DOHH2 (cell line): ENCODE measurements around the gene POLR2C.

Source experiments
- H3F3A ChIP-seq: fragments of 200-600 bp; sonication (generic), shearing (Covaris generic); 2 replicates; pipeline ENCODE4 v1.6.0; 2016; ENCODE audit warnings: antibody characterized with exemption, mild to moderate bottlenecking; ENCODE audit not compliant: control insufficient read depth, insufficient read depth
- H3K27ac ChIP-seq: fragments of 200-600 bp; sonication (generic); 2 replicates; pipeline ENCODE4 v1.5.1; 2014; ENCODE audit warnings: low read depth, mild to moderate bottlenecking, low read length, moderate library complexity
- H3K27me3 ChIP-seq: fragments of 200-600 bp; sonication (generic); 2 replicates; pipeline ENCODE4 v1.6.1; 2014; ENCODE audit warnings: mild to moderate bottlenecking, low read length, mixed read lengths; ENCODE audit not compliant: control insufficient read depth
- H3K36me3 ChIP-seq: fragments of 200-600 bp; sonication (generic); 2 replicates; pipeline ENCODE4 v1.6.1; 2014; ENCODE audit warnings: mild to moderate bottlenecking, low read length, moderate library complexity, mixed read lengths; ENCODE audit not compliant: control insufficient read depth
- H3K4me1 ChIP-seq: fragments of 200-600 bp; sonication (generic); 2 replicates; pipeline ENCODE4 v1.6.1; 2014; ENCODE audit warnings: mild to moderate bottlenecking, low read length, mixed read lengths; ENCODE audit not compliant: control insufficient read depth
- H3K4me2 ChIP-seq: fragments of 200-600 bp; sonication (generic); 2 replicates; pipeline ENCODE4 v1.6.0; 2014; ENCODE audit warnings: mild to moderate bottlenecking, low read length, moderate library complexity
- H3K4me3 ChIP-seq: fragments of 200-600 bp; sonication (generic); 2 replicates; pipeline ENCODE4 v1.5.1; 2014; ENCODE audit warnings: mild to moderate bottlenecking, low read length, mixed read lengths
- H3K79me2 ChIP-seq: fragments of 200-600 bp; sonication (generic); 2 replicates; pipeline ENCODE4 v1.6.1; 2014; ENCODE audit warnings: mild to moderate bottlenecking, low read length, mixed read lengths; ENCODE audit not compliant: control insufficient read depth
- H3K9me2 ChIP-seq: fragments of 200-600 bp; sonication (generic); replicated peaks from 2 replicates; pipeline ENCODE4 v1.6.1; 2014; ENCODE audit warnings: mild to moderate bottlenecking, low read length, mixed read lengths; ENCODE audit not compliant: control insufficient read depth
- H3K9me3 ChIP-seq: fragments of 200-600 bp; sonication (generic); 2 replicates; pipeline ENCODE4 v1.6.1; 2014; ENCODE audit warnings: antibody characterized with exemption, low read length, mixed read lengths; ENCODE audit not compliant: control insufficient read depth, insufficient read depth
- H4K20me1 ChIP-seq: fragments of 200-600 bp; sonication (generic); 2 replicates; pipeline ENCODE4 v1.6.0; 2014; ENCODE audit warnings: low read depth, mild to moderate bottlenecking, antibody characterized with exemption, low read length, moderate library complexity; ENCODE audit not compliant: control insufficient read depth, insufficient read depth
- EZH2phosphoT487 ChIP-seq: fragments of 200-600 bp; sonication (generic); IDR thresholded peaks from 2 replicates; pipeline ENCODE4 v1.6.1; 2017; ENCODE audit warnings: borderline replicate concordance, mild to moderate bottlenecking, antibody characterized with exemption, low read length, moderate library complexity, mixed read lengths
- TF ChIP-seq, protein P1 (sequence below): fragments of 200-600 bp; sonication (generic); IDR thresholded peaks from one replicate; pipeline ENCODE4 v1.5.1; 2014; ENCODE audit warnings: antibody characterized with exemption, mild to moderate bottlenecking, low read depth, low read length; ENCODE audit not compliant: poor library complexity, severe bottlenecking

Gene POLR2C

GRCh38 chr16:57464523-57464922 is 2.0 kb downstream of the POLR2C start:
- no peak overlapping the region for H3K27ac ChIP-seq
- H3K4me1 ChIP-seq = peaks cover 8% of the 10 kb centered on the region
- peaks cover 22% of the 10 kb centered on the region for H3K79me2 ChIP-seq
- H3K4me2 ChIP-seq = no peak overlapping the region
- TF ChIP-seq, protein P1, sequence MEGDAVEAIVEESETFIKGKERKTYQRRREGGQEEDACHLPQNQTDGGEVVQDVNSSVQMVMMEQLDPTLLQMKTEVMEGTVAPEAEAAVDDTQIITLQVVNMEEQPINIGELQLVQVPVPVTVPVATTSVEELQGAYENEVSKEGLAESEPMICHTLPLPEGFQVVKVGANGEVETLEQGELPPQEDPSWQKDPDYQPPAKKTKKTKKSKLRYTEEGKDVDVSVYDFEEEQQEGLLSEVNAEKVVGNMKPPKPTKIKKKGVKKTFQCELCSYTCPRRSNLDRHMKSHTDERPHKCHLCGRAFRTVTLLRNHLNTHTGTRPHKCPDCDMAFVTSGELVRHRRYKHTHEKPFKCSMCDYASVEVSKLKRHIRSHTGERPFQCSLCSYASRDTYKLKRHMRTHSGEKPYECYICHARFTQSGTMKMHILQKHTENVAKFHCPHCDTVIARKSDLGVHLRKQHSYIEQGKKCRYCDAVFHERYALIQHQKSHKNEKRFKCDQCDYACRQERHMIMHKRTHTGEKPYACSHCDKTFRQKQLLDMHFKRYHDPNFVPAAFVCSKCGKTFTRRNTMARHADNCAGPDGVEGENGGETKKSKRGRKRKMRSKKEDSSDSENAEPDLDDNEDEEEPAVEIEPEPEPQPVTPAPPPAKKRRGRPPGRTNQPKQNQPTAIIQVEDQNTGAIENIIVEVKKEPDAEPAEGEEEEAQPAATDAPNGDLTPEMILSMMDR = no peak
- no peak for TF ChIP-seq EZH2phosphoT487
- H4K20me1 ChIP-seq = no peaks in the 10 kb centered on the region
- peaks cover 67% of the 10 kb centered on the region for H3K36me3 ChIP-seq
- peaks cover 4% of the 10 kb centered on the region for H3F3A ChIP-seq
- H3K4me3 ChIP-seq = no peak overlapping the region
- H3K27me3 ChIP-seq = no peaks in the 10 kb centered on the region
- no peaks in the 10 kb centered on the region for H3K9me2 ChIP-seq
- H3K9me3 ChIP-seq = no peaks in the 10 kb centered on the region

DNA sequence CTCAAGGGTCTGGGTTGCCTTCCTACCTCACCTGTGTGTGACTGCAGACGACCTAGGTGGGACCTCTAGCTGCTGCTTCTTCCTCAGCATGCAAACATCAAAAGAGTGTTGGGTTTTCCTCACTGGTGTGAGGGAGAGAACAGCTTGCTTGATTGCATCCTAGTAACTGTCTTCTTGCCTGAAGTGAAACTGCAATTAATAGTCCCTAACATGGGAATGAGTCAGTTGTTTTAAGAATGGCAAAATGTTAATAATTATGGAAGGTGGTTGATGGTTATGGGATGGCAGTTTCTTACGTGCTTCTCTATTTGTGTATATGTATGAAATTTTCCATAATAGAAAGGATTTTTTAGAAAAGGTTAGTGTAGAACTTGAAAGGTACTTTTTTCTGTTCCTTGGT is 5.9 kb downstream of the POLR2C start:
- H4K20me1 ChIP-seq = 0 out of 2 replicates have a peak, but pooled peaks cover 2% of the 10 kb centered on the region
- no peaks in the 10 kb centered on the region for H3K9me2 ChIP-seq
- TF ChIP-seq EZH2phosphoT487 = no peak
- TF ChIP-seq, protein P1 = no peak
- H3K27me3 ChIP-seq = no peaks in the 10 kb centered on the region
- no peak overlapping the region for H3K27ac ChIP-seq
- H3K9me3 ChIP-seq = no peaks in the 10 kb centered on the region
- H3K4me1 ChIP-seq = peaks cover 5% of the 10 kb centered on the region
- H3K36me3 ChIP-seq = peaks cover 77% of the 10 kb centered on the region
- peaks cover 14% of the 10 kb centered on the region for H3K79me2 ChIP-seq
- 0 out of 2 replicates have a peak, but pooled peaks cover 2% of the 10 kb centered on the region for H3F3A ChIP-seq
- no peak overlapping the region for H3K4me3 ChIP-seq
- no peak overlapping the region for H3K4me2 ChIP-seq

DNA sequence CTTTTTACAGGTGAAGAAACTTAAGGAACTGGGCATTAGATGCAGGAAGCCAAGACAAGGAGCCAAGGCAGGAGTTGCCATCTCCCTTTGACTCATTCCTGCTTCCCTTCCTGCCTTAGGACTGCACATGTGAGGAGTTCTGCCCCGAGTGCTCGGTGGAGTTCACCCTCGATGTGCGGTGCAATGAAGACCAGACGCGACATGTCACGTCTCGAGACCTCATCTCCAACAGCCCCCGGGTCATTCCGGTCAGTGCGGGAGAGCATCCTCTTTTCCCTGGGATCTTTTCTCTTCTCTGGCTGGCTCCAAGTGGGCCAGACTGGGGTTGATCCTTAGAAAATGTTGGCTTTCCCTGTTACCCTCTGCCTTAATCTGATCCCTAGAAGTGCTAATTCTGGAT is 6.6 kb downstream of the POLR2C start:
- Histone ChIP-seq H4K20me1 (0 out of 2 replicates have a peak, but pooled peaks cover 2% of the 10 kb centered on the region), H3K27me3 (no peaks in the 10 kb centered on the region), H3K36me3 (peaks cover 72% of the 10 kb centered on the region), H3K4me2 (no peak overlapping the region), H3K9me3 (no peaks in the 10 kb centered on the region), H3F3A (0 out of 2 replicates have a peak, but pooled peaks cover 2% of the 10 kb centered on the region), H3K79me2 (peaks cover 7% of the 10 kb centered on the region), H3K4me1 (no peaks in the 10 kb centered on the region; the same call in 1 of the 2 replicates), H3K27ac (no peak overlapping the region), H3K9me2 (no peaks in the 10 kb centered on the region), H3K4me3 (no peak overlapping the region)
- TF ChIP-seq, protein P1 = no peak
- no peak for TF ChIP-seq EZH2phosphoT487
